HepG2 (cell line): ENCODE data around the gene TMEM59. TPM values are rescaled to one million over a fixed set of nuclear protein-coding genes. Genes with fewer than 3 reads are reported as not detected.

Experiments used
- KLF12 ChIP-seq: sonication (generic); formaldehyde crosslinking; IDR thresholded peaks from 2 replicates; pipeline ENCODE4 v1.4.0; 2020; ENCODE audit warnings: missing genetic modification reagents, borderline replicate concordance
- KLF9 ChIP-seq: IDR thresholded peaks from 2 replicates; pipeline ENCODE4 v1.6.1; 2016; ENCODE audit warnings: low read depth
- RARA ChIP-seq: IDR thresholded peaks from 2 replicates; pipeline ENCODE4 v1.6.1; 2016; ENCODE audit warnings: missing genetic modification reagents, missing compliant biosample characterization
- SP1 ChIP-seq, 2 experiments: fragments of 450-650 bp in 1 of 2; sonication (generic) in 1 of 2; formaldehyde crosslinking in 1 of 2; IDR thresholded peaks; 2 replicates each; pipeline versions ENCODE4 v1.4.0 to v1.6.1; 2016 to 2020; ENCODE audit warnings: missing genetic modification reagents in 1 of 2
- U2AF1 ChIP-seq: fragments of 200-400 bp; formaldehyde crosslinking; optimal IDR thresholded peaks from 2 replicates; pipeline ENCODE3; 2017; ENCODE audit warnings: mild to moderate bottlenecking, low read depth, low read length
- ZBTB21 ChIP-seq: sonication (generic); formaldehyde crosslinking; IDR thresholded peaks from 2 replicates; pipeline ENCODE4 v1.4.0; 2020; ENCODE audit warnings: missing genetic modification reagents
- ZMYM3 ChIP-seq: sonication (generic); formaldehyde crosslinking; IDR thresholded peaks from 2 replicates; pipeline ENCODE4 v1.5.1; 2020; ENCODE audit warnings: mild to moderate bottlenecking, missing genetic modification reagents
- ZNF546 ChIP-seq: sonication (generic); formaldehyde crosslinking; conservative IDR thresholded peaks from 2 replicates; pipeline ENCODE4 v1.8.1; 2023; ENCODE audit warnings: mild to moderate bottlenecking, missing genetic modification reagents
- ZNF564 ChIP-seq: sonication (generic); formaldehyde crosslinking; IDR thresholded peaks from 2 replicates; pipeline ENCODE4 v1.8.1; 2023; ENCODE audit warnings: mild to moderate bottlenecking, missing genetic modification reagents
- ZNF781 ChIP-seq: sonication (generic); formaldehyde crosslinking; IDR thresholded peaks from 2 replicates; pipeline ENCODE4 v1.5.1; 2020; ENCODE audit warnings: borderline replicate concordance, mild to moderate bottlenecking, missing genetic modification reagents; ENCODE audit errors: not compliant biosample characterization
- polyA plus RNA-seq, 8 experiments: library from polyadenylated mRNA; depleted of rRNA in 3 of 8; stranded (reverse) in 7 of 8; unstranded in 1 of 8; fragments of >200 nt; fragmentation: Illumina TruSeq in 4 of 8; extraction: Trizol in 4 of 8; gene quantifications; 2 replicates each; pipeline versions ENCODE4 v1.2.1 to v1.2.3, GENCODE V29; 2011 to 2016; ENCODE audit warnings: low read depth in 4 of 8, missing spikeins in 1 of 8, mixed read lengths in 1 of 8; ENCODE audit not compliant: insufficient read depth in 1 of 8
- total RNA-seq, 5 experiments: library from RNA; depleted of rRNA; stranded (reverse); fragments of >200 nt; fragmentation: Illumina TruSeq; extraction: Trizol; gene quantifications; 2 replicates each; pipeline ENCODE4 v1.2.3, GENCODE V29; 2016; ENCODE audit warnings: low read depth in 1 of 5
- TF ChIP-seq, protein P1 (sequence below): sonication (generic); formaldehyde crosslinking; IDR thresholded peaks from 2 replicates; pipeline ENCODE4 v1.4.0; 2020; ENCODE audit warnings: missing genetic modification reagents
- TF ChIP-seq, protein P2 (sequence below): sonication (generic); formaldehyde crosslinking; IDR thresholded peaks from 2 replicates; pipeline ENCODE4 v1.4.0; 2020; ENCODE audit warnings: missing genetic modification reagents, borderline replicate concordance
- TF ChIP-seq, protein P3 (sequence below): IDR thresholded peaks from 2 replicates; pipeline ENCODE4 v1.6.1; 2016; ENCODE audit warnings: missing compliant biosample characterization, missing genetic modification reagents, borderline replicate concordance
- TF ChIP-seq, protein P4 (sequence below): sonication (generic); formaldehyde crosslinking; IDR thresholded peaks from 2 replicates; pipeline ENCODE4 v1.4.0; 2020; ENCODE audit warnings: mild to moderate bottlenecking, missing genetic modification reagents
- TF ChIP-seq, protein P5 (sequence below): sonication (generic); formaldehyde crosslinking; IDR thresholded peaks from 2 replicates; pipeline ENCODE4 v1.5.1; 2020; ENCODE audit warnings: missing genetic modification reagents, mild to moderate bottlenecking, borderline replicate concordance

Gene TMEM59
- total and polyA plus RNA-seq, 2 of the 13 experiments (the other 11 are each of a cell fraction or from before 2014, with no cell fraction given): 147 to 363 TPM

DNA sequence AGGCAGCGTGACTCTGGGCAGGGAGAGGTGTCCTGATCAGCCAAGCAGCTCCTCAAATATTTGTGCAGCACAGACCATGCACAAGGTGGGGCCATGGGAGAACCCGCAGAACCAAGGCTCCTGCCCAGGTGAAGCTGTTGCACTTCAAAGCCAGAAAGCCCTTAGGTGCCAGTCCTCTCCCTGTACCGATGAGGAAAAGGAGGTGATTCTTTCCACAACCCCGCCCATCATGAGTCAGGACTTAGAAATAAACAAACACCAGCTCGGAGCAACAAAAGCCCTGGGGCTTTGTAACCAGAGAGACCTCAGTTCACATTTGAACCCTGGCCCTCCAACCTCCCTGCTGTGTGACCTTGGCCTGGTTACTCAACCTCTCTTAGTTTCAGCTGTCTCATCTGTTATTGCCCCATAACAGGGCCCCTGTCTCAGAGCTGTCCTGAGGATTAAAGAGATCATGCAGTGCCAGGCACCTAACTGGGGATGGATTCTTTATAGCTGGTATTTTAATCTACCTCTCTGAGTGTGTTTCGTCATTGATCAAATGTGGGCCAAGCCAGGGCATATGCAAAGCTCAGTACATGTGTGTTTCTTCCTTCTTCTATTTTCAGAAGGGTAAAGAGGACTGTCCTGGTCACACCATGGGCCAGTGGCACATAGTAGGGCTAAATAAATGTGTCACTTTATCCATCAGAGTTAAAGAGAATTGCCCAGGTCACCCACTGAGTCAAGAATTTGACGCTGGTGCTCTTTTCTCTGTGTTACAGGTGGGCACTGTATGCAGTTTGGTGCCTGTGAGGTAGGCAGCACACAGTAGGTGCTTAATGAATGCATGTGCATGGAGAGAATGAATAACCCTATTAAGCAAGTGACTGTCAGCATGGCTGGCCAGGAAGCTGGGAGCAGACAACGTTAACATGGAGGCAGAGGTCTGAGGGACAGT lies 36.4 kb downstream of the TMEM59 start (continued):
- TF ChIP-seq, protein P1, sequence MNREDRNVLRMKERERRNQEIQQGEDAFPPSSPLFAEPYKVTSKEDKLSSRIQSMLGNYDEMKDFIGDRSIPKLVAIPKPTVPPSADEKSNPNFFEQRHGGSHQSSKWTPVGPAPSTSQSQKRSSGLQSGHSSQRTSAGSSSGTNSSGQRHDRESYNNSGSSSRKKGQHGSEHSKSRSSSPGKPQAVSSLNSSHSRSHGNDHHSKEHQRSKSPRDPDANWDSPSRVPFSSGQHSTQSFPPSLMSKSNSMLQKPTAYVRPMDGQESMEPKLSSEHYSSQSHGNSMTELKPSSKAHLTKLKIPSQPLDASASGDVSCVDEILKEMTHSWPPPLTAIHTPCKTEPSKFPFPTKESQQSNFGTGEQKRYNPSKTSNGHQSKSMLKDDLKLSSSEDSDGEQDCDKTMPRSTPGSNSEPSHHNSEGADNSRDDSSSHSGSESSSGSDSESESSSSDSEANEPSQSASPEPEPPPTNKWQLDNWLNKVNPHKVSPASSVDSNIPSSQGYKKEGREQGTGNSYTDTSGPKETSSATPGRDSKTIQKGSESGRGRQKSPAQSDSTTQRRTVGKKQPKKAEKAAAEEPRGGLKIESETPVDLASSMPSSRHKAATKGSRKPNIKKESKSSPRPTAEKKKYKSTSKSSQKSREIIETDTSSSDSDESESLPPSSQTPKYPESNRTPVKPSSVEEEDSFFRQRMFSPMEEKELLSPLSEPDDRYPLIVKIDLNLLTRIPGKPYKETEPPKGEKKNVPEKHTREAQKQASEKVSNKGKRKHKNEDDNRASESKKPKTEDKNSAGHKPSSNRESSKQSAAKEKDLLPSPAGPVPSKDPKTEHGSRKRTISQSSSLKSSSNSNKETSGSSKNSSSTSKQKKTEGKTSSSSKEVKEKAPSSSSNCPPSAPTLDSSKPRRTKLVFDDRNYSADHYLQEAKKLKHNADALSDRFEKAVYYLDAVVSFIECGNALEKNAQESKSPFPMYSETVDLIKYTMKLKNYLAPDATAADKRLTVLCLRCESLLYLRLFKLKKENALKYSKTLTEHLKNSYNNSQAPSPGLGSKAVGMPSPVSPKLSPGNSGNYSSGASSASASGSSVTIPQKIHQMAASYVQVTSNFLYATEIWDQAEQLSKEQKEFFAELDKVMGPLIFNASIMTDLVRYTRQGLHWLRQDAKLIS (CRISPR knock-in tag): no peak
- TF ChIP-seq, protein P2, sequence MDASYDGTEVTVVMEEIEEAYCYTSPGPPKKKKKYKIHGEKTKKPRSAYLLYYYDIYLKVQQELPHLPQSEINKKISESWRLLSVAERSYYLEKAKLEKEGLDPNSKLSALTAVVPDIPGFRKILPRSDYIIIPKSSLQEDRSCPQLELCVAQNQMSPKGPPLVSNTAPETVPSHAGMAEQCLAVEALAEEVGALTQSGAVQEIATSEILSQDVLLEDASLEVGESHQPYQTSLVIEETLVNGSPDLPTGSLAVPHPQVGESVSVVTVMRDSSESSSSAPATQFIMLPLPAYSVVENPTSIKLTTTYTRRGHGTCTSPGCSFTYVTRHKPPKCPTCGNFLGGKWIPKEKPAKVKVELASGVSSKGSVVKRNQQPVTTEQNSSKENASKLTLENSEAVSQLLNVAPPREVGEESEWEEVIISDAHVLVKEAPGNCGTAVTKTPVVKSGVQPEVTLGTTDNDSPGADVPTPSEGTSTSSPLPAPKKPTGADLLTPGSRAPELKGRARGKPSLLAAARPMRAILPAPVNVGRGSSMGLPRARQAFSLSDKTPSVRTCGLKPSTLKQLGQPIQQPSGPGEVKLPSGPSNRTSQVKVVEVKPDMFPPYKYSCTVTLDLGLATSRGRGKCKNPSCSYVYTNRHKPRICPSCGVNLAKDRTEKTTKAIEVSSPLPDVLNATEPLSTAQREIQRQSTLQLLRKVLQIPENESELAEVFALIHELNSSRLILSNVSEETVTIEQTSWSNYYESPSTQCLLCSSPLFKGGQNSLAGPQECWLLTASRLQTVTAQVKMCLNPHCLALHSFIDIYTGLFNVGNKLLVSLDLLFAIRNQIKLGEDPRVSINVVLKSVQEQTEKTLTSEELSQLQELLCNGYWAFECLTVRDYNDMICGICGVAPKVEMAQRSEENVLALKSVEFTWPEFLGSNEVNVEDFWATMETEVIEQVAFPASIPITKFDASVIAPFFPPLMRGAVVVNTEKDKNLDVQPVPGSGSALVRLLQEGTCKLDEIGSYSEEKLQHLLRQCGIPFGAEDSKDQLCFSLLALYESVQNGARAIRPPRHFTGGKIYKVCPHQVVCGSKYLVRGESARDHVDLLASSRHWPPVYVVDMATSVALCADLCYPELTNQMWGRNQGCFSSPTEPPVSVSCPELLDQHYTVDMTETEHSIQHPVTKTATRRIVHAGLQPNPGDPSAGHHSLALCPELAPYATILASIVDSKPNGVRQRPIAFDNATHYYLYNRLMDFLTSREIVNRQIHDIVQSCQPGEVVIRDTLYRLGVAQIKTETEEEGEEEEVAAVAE (CRISPR knock-in tag): 0 out of 2 replicates have a peak, but pooled peaks have one; percentile 41
- TF ChIP-seq, protein P3, sequence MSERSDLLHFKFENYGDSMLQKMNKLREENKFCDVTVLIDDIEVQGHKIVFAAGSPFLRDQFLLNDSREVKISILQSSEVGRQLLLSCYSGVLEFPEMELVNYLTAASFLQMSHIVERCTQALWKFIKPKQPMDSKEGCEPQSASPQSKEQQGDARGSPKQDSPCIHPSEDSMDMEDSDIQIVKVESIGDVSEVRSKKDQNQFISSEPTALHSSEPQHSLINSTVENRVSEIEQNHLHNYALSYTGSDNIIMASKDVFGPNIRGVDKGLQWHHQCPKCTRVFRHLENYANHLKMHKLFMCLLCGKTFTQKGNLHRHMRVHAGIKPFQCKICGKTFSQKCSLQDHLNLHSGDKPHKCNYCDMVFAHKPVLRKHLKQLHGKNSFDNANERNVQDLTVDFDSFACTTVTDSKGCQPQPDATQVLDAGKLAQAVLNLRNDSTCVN: no peak; the same call in 1 of the 2 replicates
- peak; percentile 99 for TF ChIP-seq ZMYM3
- TF ChIP-seq ZNF781 (CRISPR knock-in tag): no peak
- no peak for TF ChIP-seq ZNF546 (CRISPR knock-in tag)
- no peak for TF ChIP-seq KLF9 (CRISPR knock-in tag)
- TF ChIP-seq, protein P4, sequence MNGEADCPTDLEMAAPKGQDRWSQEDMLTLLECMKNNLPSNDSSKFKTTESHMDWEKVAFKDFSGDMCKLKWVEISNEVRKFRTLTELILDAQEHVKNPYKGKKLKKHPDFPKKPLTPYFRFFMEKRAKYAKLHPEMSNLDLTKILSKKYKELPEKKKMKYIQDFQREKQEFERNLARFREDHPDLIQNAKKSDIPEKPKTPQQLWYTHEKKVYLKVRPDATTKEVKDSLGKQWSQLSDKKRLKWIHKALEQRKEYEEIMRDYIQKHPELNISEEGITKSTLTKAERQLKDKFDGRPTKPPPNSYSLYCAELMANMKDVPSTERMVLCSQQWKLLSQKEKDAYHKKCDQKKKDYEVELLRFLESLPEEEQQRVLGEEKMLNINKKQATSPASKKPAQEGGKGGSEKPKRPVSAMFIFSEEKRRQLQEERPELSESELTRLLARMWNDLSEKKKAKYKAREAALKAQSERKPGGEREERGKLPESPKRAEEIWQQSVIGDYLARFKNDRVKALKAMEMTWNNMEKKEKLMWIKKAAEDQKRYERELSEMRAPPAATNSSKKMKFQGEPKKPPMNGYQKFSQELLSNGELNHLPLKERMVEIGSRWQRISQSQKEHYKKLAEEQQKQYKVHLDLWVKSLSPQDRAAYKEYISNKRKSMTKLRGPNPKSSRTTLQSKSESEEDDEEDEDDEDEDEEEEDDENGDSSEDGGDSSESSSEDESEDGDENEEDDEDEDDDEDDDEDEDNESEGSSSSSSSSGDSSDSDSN: peak; percentile 2; the same call in 1 of the 2 replicates
- TF ChIP-seq ZBTB21 (CRISPR knock-in tag): no peak
- peak; percentile 96 for TF ChIP-seq RARA
- TF ChIP-seq, protein P5, sequence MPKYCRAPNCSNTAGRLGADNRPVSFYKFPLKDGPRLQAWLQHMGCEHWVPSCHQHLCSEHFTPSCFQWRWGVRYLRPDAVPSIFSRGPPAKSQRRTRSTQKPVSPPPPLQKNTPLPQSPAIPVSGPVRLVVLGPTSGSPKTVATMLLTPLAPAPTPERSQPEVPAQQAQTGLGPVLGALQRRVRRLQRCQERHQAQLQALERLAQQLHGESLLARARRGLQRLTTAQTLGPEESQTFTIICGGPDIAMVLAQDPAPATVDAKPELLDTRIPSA: no peak
- TF ChIP-seq KLF12: no peak
- no peak for TF ChIP-seq ZNF564 (CRISPR knock-in tag)
- no peak for TF ChIP-seq U2AF1
- TF ChIP-seq SP1 (IDR thresholded peaks at IDR 0.05): no peak
- TF ChIP-seq SP1 (CRISPR knock-in tag; IDR thresholded peaks at IDR 0.05): no peak; the same call in 1 of the 2 replicates
